Loucy (cell line): ENCODE results near the gene LUC7L2.
A peak's percentile ranks its signal among the peaks of the same experiment; 100 is the strongest.
"Not testable (repeated sequence)": the region's sequence is repeated elsewhere in the genome, so short reads cannot be mapped to it uniquely, and the experiment has no call there.

Experiments used
- H2AFZ ChIP-seq: fragments of 200-600 bp; sonication (generic); 2 replicates; pipeline ENCODE4 v1.6.0; 2016; ENCODE audit warnings: antibody characterized with exemption, mild to moderate bottlenecking, low read length, moderate library complexity
- H3F3A ChIP-seq: fragments of 200-600 bp; 2 replicates; pipeline ENCODE4 v1.6.0; 2016; ENCODE audit warnings: antibody characterized with exemption, low read depth, mild to moderate bottlenecking
- H3K27me3 ChIP-seq: fragments of 200-600 bp; sonication (generic); 2 replicates; pipeline ENCODE4 v1.6.1; 2014; ENCODE audit warnings: low read length, mild to moderate bottlenecking; ENCODE audit not compliant: insufficient read depth, poor library complexity, severe bottlenecking
- H3K36me3 ChIP-seq: fragments of 200-600 bp; sonication (generic); 2 replicates; pipeline ENCODE4 v1.6.1; 2016; ENCODE audit warnings: low read length; ENCODE audit not compliant: insufficient read depth
- H3K4me1 ChIP-seq: fragments of 200-600 bp; sonication (generic); 2 replicates; pipeline ENCODE4 v1.5.1; 2014; ENCODE audit warnings: low read length, mild to moderate bottlenecking; ENCODE audit not compliant: insufficient read depth, poor library complexity, severe bottlenecking
- H3K4me2 ChIP-seq: fragments of 200-600 bp; sonication (generic); 2 replicates; pipeline ENCODE4 v1.6.0; 2014; ENCODE audit warnings: antibody characterized with exemption, low read length, low read depth, mild to moderate bottlenecking; ENCODE audit not compliant: poor library complexity, severe bottlenecking
- H3K4me3 ChIP-seq: fragments of 200-600 bp; sonication (generic); 2 replicates; pipeline ENCODE4 v1.5.1; 2014; ENCODE audit warnings: low read length, mild to moderate bottlenecking, mixed read lengths; ENCODE audit not compliant: poor library complexity, severe bottlenecking
- H3K79me2 ChIP-seq: fragments of 200-600 bp; sonication (generic); 2 replicates; pipeline ENCODE4 v1.6.1; 2014; ENCODE audit warnings: low read length; ENCODE audit not compliant: insufficient read depth
- H3K9ac ChIP-seq: fragments of 200-600 bp; sonication (generic); 2 replicates; pipeline ENCODE4 v1.6.0; 2014; ENCODE audit warnings: mild to moderate bottlenecking, low read depth, low read length, moderate library complexity; ENCODE audit not compliant: poor library complexity, severe bottlenecking
- H3K9me2 ChIP-seq: fragments of 200-600 bp; sonication (generic); replicated peaks from 2 replicates; pipeline ENCODE4 v1.6.1; 2016; ENCODE audit warnings: low read depth, low read length, mixed read lengths
- H3K9me3 ChIP-seq: fragments of 200-600 bp; sonication (generic); 2 replicates; pipeline ENCODE4 v1.6.1; 2014; ENCODE audit warnings: mild to moderate bottlenecking, antibody characterized with exemption, low read length, low read depth; ENCODE audit not compliant: insufficient read depth
- H4K20me1 ChIP-seq: fragments of 200-600 bp; sonication (generic); 2 replicates; pipeline ENCODE4 v1.6.0; 2014; ENCODE audit warnings: antibody characterized with exemption, low read length, mild to moderate bottlenecking; ENCODE audit not compliant: insufficient read depth, poor library complexity, severe bottlenecking
- EZH2phosphoT487 ChIP-seq: fragments of 200-600 bp; IDR thresholded peaks from 2 replicates; pipeline ENCODE4 v1.6.1; 2018; ENCODE audit warnings: antibody characterized with exemption, mild to moderate bottlenecking, moderate library complexity, borderline replicate concordance
- TF ChIP-seq, protein P1 (sequence below): fragments of 200-600 bp; sonication (generic); conservative IDR thresholded peaks from 2 replicates; pipeline ENCODE4 v1.5.1; 2014; ENCODE audit warnings: mild to moderate bottlenecking, antibody characterized with exemption, low read length

The LUC7L2 gene, protein sequence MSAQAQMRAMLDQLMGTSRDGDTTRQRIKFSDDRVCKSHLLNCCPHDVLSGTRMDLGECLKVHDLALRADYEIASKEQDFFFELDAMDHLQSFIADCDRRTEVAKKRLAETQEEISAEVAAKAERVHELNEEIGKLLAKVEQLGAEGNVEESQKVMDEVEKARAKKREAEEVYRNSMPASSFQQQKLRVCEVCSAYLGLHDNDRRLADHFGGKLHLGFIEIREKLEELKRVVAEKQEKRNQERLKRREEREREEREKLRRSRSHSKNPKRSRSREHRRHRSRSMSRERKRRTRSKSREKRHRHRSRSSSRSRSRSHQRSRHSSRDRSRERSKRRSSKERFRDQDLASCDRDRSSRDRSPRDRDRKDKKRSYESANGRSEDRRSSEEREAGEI

DNA sequence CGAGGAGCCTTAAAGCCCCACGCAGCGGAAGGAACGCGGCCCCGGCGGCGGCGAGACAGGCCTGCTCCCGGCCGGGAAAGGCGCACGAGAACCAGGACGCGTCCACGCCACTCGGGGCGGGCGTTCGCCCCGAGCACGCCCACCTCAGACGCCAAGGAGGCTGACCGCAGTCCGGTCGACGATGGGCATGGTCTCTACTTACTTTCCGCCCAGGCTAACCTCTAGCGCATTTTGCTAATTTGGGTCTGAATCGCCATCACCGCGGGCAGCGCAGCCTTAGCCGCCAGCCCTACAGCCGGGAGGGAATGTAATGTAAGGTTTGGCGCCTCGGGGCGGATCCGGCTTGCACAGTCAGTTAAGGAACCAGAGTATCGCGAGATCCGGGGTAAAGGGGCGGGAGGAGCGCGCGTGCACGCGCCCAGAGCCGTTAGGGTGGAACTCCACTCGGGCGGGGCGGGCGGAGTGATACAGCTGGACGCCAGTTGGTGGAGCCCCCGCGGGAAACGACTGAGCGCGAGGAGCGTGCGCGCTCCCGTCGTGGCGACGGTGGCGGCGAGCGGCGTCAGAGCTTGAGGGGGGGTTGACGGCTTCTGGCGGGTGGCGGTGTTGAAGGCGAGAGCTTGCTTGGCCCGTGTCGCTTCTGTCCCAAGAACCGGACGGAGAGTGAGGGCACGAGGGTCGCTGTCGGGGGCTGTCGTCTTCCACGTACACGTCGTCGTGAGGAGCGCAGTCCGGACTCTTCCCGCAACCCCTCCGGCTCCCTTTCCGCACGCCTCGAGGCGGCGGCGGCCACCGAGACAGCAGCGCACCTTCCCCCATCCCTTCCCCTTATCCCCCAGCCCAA, at the start of gene LUC7L2:
TSS of gene LUC7L2 (plus strand) at position 529 of the 844 bp plus-strand sequence. CDS start 368 bp downstream, outside the sequence.
- Histone ChIP-seq H3K27me3 (no peaks in the 10 kb centered on the region), H3K79me2 (peaks cover 57% of the 10 kb centered on the region), H3K4me3 (peak within 1 kb of the TSS; percentile 79), H2AFZ (peak within 1 kb of the TSS; percentile 82), H3K4me1 (peaks cover 27% of the 10 kb centered on the region), H3K36me3 (peaks cover 2% of the 10 kb centered on the region; the same call in 1 of the 2 replicates), H3K4me2 (peak within 1 kb of the TSS; percentile 98), H4K20me1 (peaks cover 42% of the 10 kb centered on the region), H3K9me2 (no peaks in the 10 kb centered on the region), H3K9ac (peak within 1 kb of the TSS; percentile 99), H3K9me3 (no peaks in the 10 kb centered on the region), H3F3A (peaks cover 7% of the 10 kb centered on the region)
- TF ChIP-seq EZH2phosphoT487, result no peak
- TF ChIP-seq, protein P1, sequence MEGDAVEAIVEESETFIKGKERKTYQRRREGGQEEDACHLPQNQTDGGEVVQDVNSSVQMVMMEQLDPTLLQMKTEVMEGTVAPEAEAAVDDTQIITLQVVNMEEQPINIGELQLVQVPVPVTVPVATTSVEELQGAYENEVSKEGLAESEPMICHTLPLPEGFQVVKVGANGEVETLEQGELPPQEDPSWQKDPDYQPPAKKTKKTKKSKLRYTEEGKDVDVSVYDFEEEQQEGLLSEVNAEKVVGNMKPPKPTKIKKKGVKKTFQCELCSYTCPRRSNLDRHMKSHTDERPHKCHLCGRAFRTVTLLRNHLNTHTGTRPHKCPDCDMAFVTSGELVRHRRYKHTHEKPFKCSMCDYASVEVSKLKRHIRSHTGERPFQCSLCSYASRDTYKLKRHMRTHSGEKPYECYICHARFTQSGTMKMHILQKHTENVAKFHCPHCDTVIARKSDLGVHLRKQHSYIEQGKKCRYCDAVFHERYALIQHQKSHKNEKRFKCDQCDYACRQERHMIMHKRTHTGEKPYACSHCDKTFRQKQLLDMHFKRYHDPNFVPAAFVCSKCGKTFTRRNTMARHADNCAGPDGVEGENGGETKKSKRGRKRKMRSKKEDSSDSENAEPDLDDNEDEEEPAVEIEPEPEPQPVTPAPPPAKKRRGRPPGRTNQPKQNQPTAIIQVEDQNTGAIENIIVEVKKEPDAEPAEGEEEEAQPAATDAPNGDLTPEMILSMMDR, result 0 out of 2 replicates have a peak, but pooled peaks have one; percentile 14

DNA sequence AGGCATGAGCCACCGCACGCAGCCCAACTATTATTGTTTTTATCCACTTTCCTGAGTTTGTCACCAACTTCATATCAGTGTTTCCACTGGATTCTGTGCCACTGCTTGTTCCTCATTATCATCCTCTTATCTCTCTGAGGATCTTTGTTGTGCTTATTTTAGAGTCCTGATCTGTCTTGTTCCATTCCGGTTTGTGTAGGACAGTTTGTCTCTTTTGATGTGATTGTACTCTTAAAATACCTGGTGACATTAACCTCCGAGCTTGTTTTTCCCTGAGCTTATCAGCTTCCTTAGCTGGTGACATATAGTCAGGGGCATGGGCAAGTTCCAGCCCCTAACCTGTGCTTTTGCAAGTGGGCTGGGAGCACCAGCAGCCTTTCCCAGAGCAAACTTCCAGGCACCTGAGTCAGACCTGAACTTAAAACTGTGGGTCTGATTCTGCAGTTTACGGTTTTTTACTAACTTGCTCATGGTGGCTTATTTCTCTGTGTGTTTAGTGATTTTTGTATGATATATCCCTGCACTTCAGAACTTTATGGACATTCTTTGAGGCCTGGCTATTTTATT, 41.7 kb upstream of the LUC7L2 start:
- H2AFZ ChIP-seq, result no peak overlapping the region
- H4K20me1 ChIP-seq, result no peaks in the 10 kb centered on the region
- H3K9me2 ChIP-seq, result no peaks in the 10 kb centered on the region
- H3K27me3 ChIP-seq, result no peaks in the 10 kb centered on the region
- no peak overlapping the region for H3K4me3 ChIP-seq
- no peak overlapping the region for H3K4me2 ChIP-seq
- H3K79me2 ChIP-seq, result no peaks in the 10 kb centered on the region
- H3K4me1 ChIP-seq, result no peaks in the 10 kb centered on the region
- no peaks in the 10 kb centered on the region for H3K9me3 ChIP-seq
- H3K9ac ChIP-seq, result no peak overlapping the region
- no peaks in the 10 kb centered on the region for H3F3A ChIP-seq
- H3K36me3 ChIP-seq, result no peaks in the 10 kb centered on the region
- TF ChIP-seq EZH2phosphoT487, result no peak

DNA sequence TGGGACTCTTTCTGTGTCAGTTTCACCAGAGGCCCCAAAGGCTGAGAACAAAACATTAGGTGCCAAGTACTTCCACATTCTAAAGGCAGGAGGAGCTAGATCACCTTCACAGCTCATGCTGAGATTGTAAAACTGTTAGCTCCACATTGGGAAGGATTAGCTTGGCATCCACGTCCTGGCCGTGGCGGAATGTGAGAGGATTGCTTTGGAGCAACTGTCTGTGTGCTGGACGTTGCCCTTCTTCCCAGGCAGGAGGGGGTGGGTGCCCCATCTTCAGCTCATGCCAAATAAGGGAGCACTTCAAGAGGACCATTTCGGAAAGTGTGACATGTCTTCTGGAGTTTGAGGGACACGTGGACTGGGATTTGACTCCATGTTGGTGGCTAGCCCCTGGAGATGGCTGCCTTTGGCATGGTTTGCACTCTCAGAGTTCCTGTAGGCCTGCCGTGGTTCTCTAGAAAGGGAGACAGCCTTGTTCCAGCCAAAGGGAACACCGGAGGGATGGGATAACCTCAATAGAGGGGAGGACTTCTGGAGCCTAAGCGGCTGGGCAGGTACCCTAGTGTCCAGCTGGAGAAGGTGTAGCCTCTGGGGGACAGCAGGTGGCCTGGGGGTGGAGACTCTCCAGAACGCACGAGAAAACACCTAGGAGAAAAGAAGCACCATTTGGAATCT, 38.5 kb upstream of the LUC7L2 start:
- H3K4me1 ChIP-seq, result no peaks in the 10 kb centered on the region
- H3K9ac ChIP-seq, result no peak overlapping the region
- H3K9me2 ChIP-seq, result no peaks in the 10 kb centered on the region
- TF ChIP-seq EZH2phosphoT487, result no peak
- TF ChIP-seq, protein P1, result peak; percentile 56
- no peaks in the 10 kb centered on the region for H3K36me3 ChIP-seq
- no peaks in the 10 kb centered on the region for H3K9me3 ChIP-seq
- H3K27me3 ChIP-seq, result no peaks in the 10 kb centered on the region
- no peak overlapping the region for H3K4me3 ChIP-seq
- H3F3A ChIP-seq, result no peaks in the 10 kb centered on the region
- H3K79me2 ChIP-seq, result no peaks in the 10 kb centered on the region
- no peak overlapping the region for H2AFZ ChIP-seq
- no peaks in the 10 kb centered on the region for H4K20me1 ChIP-seq
- H3K4me2 ChIP-seq, result no peak overlapping the region

DNA sequence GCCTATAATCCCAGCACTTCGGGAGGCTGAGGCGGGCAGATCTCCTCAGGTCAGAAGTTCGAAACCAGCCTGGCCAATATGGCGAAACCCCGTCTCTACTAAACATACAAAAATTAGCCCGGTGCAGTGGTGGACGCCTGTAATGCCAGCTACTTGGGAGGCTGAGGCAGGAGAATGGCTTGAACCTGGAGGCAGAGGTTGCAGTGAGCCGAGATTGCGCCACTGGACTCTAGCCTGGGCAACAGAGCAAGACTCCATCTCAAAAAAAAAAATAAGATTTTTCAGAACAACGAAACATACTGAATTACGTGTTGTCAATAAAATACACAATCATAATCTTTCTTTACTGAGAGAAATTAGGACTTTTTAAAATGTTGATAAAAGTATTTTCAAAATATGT, 35.0 kb upstream of the LUC7L2 start:
- not testable (repeated sequence) for H3F3A ChIP-seq, H3K9ac ChIP-seq, H3K79me2 ChIP-seq, H3K9me2 ChIP-seq, H3K9me3 ChIP-seq, H3K4me2 ChIP-seq, H3K36me3 ChIP-seq, H4K20me1 ChIP-seq, H3K4me3 ChIP-seq, H2AFZ ChIP-seq, H3K4me1 ChIP-seq, H3K27me3 ChIP-seq
